GM21619 (cell line): ENCODE data around the gene METTL3.
"Not testable (repeated sequence)": the region's sequence is repeated elsewhere in the genome, so short reads cannot be mapped to it uniquely, and the experiment has no call there.

ENCODE experiments used
- ATAC-seq: cut with Tn5 transposase; IDR thresholded peaks from one replicate; pipeline ENCODE4 v1.9.1; 2021; ENCODE audit not compliant: unreplicated experiment

Gene METTL3

DNA sequence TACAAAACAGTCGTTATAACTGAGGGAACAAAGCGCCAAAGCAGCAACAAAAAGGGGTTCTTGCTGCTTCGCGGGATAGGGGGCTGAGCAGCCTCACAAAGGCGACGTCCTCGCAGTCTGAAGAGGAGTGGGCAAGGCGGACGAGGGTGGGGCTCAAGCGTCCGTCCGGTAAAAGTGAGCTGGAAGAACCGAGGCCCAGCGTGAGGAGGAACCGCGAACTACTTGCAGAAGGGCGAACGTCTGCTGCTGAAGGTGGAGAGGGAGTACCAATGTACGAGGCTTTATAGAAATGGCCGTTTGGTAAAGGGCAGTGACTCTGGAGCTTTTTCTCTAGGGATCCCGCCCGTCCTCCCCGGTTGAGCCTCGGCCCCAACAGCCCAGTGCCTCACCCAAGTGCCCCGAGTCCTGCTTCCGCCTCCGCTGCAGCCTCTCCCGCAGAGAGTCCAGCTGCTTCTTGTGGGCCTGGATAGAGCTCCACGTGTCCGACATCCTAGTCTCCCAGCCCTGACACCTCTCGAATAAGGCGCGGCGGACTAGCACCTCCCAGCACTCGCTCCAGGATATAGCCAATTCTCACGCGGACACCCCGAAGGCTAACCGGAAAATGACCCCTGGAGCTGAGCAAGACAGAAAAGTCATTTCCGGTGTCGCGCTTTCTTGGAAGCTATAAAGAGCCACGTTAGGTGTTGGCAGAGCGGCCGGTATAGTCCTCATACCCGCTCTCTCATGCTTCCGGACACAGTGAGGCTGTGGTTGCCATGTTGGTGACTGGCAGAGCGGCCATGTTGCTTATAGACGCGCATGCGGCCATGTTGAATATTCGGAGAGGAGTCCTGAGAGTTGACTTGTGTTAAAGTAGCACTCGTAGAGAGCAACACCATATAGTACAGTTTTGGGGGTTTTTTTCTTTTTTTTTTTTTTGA is at the start of gene METTL3:
Gene METTL3, minus strand, starts transcription at position 606 of the 923 bp plus-strand sequence. Its CDS starts 117 bp downstream, at position 489.
- ATAC-seq: peak; percentile 97

DNA sequence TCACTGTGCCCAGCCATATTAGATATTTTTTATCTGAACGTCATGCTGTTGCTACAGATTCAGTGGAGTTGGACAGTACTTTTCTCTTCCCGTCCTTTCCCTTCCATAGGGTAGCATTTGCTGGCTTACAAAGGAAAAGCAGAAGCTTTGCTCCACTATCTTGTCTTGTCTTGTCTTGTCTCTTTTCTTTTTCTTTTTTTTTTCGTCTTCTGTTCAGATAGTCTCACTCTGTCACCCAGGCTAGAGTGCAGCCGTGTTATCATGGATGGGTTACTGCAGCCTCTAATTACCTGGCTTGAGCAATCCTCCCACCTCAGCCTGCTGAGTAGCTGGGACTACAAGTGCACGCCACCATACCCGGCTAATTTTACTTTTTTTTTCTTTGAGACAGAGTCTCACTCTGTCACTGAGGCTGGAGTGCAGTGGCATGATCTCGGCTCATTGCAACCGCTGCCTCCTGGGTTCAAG is 47.6 kb upstream of the METTL3 start:
- ATAC-seq: no peak

DNA sequence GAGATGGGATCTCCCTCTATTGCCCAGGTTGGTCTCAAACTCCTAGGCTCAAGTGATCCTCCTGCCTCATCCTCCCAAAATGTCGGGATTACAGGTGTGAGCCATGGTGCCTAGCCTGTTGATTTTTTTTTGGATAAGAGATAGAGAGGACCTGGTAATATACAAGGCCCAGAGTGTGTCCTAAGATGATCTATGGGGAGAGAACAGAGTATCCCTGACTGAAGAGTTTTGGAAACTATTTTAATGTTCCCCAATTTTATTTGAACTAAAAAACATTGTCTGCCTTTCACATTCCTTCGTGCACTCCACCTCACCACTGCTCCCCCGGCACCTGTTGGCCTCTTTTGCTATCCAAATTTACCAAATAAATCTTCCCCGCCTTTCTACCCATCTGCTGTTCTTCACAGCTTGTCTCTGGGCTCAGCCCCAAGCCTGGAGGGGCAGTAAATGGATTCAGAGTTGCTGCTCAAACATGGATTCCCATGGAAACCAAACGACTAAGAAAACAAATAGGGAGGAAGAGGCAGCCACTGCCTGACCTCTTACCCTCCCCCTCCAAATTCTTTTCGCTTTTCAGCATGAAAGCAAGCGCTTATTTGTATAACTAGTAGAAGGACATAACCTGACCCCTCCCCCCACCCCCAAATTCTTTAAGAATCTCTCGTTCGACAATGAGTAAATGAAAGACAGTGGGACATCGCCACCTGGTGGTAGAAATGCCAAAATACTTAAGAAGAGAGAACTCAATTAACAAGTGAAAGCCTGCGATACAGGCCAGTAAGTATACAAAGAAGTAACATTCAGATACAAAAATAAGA is 46.2 kb upstream of the METTL3 start:
- ATAC-seq: no peak

DNA sequence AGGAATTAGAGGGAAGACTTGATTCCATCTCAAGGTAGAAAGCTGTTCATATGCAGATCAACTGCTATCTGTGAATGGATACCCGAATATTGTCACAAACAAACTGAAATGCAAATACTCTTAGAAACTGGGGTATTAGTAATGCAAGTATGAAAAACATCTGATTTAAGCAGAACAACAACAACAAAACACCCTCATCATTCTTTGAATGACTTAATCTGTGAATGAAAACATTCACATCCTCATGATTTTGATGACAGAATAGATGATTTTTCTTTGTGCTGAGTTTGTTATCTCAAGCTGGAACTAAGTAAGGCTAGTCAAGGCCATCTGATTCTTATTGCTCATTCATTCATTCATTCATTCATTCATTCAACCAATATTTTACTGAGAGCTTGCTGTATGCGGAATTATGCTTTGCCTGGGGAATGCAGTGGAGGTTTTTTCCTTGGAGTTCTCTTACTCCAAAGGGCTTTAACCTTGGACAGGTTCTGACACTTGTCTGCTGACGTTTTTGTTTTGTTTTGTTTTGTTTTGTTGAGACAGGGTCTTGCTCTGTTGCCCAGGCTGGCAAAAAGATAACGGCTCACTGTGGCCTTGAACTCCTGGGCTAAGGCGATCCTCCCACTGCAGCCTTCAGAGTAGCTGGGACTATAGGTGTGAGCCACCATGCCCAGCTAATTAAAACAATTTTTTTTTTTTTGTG is 45.4 kb upstream of the METTL3 start:
- ATAC-seq: no peak

DNA sequence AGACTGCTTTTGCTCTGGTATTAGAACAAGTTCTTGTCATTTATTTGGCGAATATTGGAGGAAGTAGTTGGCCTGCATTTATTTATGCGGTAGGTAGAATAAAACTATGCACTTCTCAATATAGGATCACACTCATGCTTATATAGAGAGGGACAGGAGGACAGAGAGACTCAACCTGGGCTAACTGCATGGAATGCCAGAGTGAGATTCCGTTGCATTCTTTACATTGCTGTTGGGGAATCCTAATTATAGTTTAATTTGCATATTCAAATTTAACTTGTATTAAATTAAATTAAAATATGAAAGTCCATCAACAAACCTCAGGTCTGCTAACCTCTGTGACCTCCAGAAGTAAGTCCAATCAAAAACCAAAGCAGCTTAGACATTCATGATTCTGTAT is 42.1 kb upstream of the METTL3 start:
- ATAC-seq: no peak

DNA sequence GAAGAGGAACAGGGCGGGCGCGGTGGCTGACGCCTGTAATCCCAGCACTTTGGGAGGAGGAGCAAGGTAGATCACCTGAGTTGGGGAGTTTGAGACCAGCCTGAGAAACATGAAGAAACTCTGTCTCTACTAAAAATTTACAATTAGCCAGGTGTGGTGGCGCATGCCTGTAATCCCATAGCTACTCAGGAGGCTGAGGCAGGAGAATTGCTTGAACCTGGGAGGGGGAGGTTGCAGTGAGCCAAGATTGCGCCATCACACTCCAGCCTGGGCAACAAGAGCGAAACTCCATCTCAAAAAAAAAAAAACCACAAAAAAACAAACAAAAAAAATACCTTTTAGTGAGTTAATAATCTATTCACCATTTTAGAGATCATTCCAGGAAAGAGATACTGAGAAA is 33.4 kb upstream of the METTL3 start:
- not testable (repeated sequence) for ATAC-seq

DNA sequence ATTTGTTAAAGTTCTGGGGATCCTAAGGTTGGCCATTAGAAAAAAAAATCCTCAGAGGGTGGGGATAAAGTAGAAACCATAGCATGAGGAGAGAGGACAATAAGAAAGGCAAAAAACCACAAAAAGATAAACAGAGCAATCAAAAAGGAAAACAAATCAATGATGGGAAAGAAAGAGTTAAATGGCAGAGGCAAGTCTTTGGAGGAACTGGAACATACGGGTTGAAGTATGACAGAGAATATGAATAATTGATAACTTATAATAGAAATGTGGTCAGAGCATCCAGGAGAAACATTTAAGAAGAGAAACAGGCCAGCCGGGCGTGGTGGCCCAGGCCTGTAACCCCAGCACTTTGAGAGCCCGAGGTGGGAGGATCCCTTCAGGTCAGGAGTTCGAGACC is 32.8 kb upstream of the METTL3 start:
- ATAC-seq: no peak

DNA sequence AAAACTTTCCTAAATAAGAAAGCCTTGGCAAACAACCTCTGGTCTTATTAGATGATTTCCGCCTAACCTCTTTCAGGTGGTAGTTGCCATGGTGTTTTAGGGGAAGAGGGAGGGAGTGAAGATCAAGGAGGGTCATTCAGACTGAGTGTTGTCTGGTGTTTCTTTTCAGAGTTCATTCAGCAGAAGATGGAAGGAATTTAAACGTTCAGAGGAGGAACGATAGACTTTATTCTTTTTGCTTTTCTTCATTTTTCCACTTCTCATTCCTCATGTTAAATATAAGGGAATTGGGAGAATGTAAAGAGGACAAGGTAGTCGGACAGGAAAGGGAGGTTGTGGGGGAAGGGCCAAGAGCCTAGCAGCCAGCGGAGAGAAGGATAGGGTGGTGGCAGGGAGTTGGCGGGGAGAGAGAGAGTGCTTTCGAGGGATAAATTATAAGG is 32.4 kb upstream of the METTL3 start:
- ATAC-seq: no peak

DNA sequence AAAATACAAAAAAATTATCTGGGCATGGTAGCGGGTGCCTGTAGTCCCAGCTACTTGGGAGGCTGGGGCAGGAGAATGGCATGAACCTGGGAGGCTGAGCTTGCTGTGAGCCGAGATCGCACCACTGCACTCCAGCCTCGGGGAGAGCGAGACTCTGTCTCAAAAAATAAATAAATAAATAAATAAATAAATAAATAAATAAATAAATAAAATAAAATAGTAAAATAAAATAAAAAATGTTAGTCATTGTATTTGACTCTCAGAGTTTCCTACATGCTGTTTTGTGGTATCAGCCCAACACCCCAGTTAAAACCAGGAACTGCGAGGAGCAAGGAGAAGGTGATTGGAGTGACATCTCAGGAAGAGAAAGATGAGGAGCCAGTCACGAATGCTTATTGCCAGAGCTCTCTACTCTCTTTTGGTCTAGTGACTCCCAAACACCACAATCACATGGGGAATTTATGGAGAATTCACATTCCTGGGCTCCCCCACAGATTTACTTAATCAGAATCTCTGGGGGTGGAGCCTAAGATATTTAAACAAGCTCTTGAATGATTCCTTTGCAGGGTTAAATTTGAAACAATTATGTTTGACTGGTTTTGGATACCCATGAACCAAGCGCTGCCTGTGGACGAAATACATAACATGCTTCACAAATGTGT is 30.4 kb upstream of the METTL3 start:
- ATAC-seq: no peak

DNA sequence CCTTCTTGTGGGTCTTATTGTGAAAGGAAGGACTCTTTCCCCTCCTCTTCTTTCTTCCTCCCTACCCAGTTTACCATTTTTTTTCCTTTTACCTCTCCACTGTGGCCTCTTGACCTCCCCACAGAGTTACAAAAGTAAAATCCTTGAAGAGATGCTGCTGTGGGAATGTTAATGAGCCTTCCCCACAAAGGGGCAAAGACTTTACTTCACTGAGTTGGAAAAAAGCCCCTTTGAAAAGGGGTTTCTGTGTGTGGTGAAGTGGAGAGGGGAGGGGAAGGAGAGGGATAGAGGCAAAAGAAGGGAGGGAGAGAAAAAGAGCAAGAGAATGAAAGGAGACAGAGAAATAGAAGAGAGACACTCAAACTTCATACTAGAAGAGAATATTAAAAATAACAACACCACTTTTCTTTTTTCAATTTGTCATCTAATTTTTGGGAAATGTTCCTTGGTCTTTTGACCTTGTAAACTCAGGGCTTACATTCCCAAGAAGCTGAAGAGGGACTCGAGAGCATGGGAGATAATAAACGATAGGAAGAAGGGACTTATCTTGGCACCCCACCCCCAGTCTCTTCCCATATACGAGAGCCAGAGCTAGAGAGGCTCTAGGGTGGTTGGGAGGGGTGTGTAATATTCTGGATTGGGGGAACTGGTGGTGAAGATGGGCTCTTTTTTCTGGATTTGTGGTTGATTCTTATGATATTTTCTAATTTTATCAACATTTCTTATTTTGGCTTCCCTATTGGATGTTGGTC is 28.2 kb upstream of the METTL3 start:
- ATAC-seq: no peak

DNA sequence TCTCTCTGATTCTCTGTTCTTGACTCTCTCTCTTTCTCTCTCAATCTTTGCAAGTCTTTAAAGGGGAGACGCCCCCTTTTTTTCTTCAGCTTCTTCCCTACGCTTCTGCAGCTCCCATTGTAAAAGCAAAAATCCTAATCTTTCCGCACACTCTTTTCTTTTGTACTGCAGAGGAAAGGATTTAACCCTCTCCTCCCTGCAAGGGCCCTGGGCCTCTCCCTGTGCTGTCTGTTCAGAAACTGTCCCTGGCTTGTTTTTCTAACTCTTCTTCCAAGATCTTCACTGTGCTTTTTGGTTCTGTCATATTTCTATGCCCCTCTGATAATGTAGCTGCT is 25.9 kb upstream of the METTL3 start:
- no peak for ATAC-seq

DNA sequence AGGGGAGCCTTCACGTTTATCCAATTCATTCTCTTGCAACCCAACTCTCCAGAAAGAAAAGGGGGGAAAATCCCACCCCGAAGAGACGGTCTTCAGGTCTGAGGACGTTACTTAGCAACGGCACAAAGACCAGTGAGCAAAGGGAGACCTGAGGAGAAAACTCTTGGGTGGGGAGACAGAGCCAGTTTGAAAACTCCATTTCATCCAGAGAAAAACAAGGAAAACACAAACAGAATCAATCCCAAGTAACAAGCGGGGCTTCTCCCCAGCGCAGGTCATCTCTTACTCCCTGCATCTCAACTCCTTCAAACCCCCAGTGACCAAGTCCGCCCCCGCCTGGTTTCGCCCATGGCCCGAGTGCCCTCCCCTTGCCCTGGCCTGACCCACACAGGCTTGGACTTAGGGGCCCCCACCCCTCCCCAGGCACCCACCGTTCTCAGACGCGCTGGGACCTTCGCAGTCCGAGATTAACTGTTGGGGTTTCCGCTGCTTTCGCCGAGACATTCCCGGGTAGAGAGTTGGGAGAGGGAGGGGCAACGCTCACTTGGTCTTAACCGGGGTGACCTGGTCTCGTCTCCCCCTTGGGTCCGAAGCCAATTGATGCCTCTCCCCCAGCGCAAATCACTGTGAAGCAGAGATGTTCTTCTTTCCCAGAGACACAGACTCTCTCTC is 25.4 kb upstream of the METTL3 start:
- ATAC-seq: no peak

DNA sequence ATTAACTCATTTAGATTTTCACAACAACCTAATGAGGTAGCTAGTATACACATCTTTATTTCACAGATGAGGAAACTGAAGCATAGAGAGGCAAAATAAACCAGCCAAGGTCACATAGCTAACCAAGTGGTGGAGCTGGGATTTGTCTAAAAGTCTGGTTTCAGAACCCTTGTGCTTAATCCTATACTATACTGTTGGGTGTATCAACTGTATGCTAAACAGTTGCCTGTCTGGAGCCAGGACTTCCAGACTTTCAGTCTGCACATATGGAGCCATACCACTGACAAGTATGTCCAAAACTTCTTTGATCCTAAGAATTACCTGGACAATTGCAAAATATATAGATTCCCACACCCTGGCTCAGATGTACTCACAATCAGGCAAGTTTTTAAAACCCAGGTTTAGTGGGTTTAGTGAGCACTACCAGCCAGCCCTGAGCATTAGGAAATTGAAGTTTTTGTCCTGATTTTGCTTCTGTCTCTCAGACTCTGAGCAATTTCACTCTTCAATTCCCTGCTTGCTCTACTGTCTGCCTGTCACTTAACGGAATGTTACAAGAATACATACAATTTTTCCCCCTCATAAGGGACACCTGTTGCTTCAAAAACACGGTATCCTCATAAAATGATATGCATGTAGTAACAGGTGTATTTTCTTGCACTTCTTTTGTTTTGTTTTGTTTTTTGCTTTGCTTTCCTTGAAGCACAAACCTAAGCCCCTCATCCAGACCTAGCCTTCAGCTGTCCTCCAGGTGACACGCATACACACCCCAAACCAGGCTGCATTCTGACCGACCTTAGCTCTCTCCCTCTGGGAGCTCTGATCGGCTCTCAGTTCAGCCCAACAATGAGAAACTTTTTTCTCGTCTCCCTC is 24.6 kb upstream of the METTL3 start:
- ATAC-seq: no peak

DNA sequence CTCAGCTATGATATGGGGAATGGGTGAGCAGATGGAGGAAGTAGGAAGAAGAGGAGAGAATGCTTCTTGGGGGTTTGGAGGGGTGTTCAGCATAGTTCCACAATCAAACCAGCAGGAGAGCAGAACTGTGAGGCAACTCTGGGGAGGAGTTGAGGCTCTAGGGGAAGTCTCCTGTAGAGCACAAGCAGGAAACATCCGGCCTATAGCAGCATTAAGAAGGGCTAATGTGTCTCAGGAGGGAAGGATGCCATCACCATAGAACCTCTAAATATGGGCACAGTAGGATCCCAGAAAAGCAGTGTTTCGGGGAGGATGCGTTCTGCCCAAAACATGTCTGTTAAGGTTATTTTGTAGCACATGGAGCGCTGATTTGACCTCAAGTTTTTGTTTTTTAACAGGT is 23.4 kb upstream of the METTL3 start:
- no peak for ATAC-seq

DNA sequence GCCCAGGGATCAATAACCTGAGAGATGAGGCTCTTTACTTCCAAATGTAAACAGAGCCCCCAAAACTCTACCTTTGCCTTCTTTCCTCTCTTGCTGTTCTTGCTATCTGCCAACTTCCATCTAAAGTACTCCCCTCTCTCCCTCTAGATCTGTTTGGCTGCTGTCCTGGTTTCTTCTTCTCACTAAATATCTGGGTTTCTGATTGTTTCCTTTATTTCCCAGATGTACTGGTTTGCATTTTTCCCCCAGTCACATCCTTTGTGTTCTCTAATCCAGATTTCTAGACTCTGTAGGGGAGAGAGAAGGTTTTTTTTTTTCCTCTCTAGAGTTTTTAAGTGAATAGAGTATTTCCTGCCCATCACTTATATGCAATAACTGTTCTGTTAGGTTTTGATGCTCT is 22.2 kb upstream of the METTL3 start:
- no peak for ATAC-seq

DNA sequence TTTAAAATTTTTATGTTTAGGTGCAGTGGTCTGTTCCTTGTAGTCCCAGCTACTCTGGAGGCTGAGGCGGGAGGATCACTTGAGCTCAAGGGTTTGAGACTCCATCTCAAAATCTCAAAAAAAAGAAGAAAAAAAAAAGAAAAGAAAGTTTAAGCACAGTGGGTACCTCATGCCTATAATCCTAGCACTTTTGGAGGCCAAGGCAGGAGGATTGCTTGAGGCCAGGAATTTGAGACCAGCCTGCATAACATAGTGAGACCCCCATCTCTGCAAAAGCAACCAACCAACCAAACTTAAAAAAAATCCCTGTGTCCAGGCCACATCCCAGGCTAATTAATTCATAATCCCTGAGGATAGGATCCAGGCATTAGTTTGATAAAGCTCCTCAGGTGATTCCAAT is 18.4 kb upstream of the METTL3 start:
- no peak for ATAC-seq

DNA sequence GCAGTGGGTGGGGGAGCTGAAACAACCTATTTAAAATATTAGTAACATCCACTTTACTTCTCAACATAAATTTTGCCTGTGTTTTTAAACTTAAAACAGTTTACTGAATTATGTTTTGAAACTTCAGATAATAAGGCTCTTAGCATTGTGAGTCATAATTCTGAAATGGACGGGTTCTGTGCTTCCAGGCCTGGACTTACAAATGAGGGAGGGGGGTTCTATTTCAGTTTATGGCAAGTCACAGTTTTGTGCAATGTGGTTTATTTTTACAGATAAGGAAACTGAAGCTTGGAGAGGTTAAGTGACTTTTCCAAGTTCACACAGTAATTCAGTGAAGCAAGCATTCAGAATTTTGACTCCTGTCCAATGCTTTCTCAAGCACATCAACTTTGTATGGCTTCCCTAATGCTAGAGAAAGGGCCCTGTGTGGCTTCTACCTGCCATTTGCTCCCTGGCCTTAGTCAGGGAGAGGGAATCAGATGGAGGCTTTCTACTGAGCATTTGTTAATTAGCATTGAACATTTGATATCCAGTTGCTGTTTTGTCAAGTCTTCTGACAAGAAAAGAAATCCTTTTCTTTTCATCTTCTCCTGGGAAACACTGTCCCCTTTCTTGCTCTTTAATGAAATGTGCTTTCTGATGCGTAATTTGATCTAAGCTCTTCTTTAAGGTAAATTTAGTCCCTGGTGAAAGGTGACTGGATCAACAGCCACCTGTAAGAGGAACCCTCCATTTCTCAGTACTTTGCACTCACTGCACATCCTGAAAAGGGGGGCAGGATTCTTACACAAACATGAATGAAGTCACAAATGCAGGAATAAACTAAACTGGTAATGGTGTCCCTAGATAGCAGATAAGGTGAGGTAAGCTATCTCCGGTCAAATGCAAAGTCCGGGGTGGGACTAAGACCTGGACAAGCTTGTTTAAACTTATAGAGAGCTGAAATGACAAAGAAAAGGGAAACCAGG is 17.5 kb upstream of the METTL3 start:
- no peak for ATAC-seq

DNA sequence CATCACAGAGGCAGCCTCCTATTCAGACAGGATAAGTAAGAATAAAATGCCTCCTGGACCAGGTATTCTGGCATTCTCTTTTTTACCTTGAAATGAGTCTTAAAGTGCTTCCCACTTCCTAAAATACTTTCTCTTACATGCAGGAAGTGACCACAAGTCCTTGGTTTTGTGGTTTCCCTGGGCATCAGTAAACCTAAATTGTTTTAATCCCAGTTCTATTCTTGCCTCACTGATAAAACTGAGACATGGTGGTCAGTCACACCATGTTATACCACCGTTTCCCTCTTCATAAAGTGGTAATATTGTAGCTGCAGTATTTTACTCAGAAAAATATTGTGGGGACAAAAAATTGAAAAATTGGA is 16.2 kb upstream of the METTL3 start:
- no peak for ATAC-seq
